Adrenal gland (tissue), 12 donors: Measurements from ENCODE around the gene HOMER2. TPM values are rescaled to one million over a fixed set of nuclear protein-coding genes. Genes with fewer than 3 reads are reported as not detected.

ENCODE experiments used
- DNase-seq, 7 donors: peaks; one replicate each; pipeline ENCODE4 v3.0.0-alpha.2; 2019 to 2020
- H3K27ac ChIP-seq, 5 donors: fragments of 200-600 bp; sonication (generic) in 4 of 5; 1 replicate in 3 of 5; 2 replicates in 2 of 5; pipeline versions ENCODE4 v1.5.1 to v1.8.0; 2016 to 2020; ENCODE audit warnings: mild to moderate bottlenecking in 1 of 5
- H3K27me3 ChIP-seq: fragments of 200-600 bp; 2 replicates; pipeline ENCODE4 v1.8.0; 2021
- H3K36me3 ChIP-seq, 2 donors: fragments of 200-600 bp; replicated peaks in 1 of 2; 1 replicate in 1 of 2; 2 replicates in 1 of 2; pipeline versions ENCODE4 v1.5.1 to v1.8.0; 2018 to 2022
- H3K4me1 ChIP-seq, 2 donors: fragments of 200-600 bp; replicated peaks in 1 of 2; 1 replicate in 1 of 2; 2 replicates in 1 of 2; pipeline versions ENCODE4 v1.5.1 to v1.8.0; 2018 to 2021
- H3K4me3 ChIP-seq, 4 donors: fragments of 200-600 bp; sonication (generic) in 3 of 4; one replicate each; pipeline ENCODE4 v1.5.1; 2016 to 2018
- H3K9me3 ChIP-seq, 3 donors: fragments of 200-600 bp; sonication (generic) in 1 of 3; replicated peaks in 1 of 3; 1 replicate in 2 of 3; 2 replicates in 1 of 3; pipeline versions ENCODE4 v1.5.1 to v1.8.0; 2016 to 2021
- CTCF ChIP-seq, 6 experiments: fragments of 450-650 bp in 4 of 6; fragments of 200-600 bp in 2 of 6; sonication (generic) in 1 of 6; IDR thresholded peaks; 1 replicate in 5 of 6; 2 replicates in 1 of 6; pipeline versions ENCODE4 v1.5.1 to v1.8.0; 2016 to 2021; ENCODE audit warnings: antibody characterized with exemption in 6 of 6, mild to moderate bottlenecking in 2 of 6, moderate library complexity in 1 of 6
- POLR2A ChIP-seq, 2 donors: fragments of 450-650 bp; IDR thresholded peaks; one replicate each; pipeline ENCODE4 v1.6.1; 2017; ENCODE audit warnings: antibody characterized with exemption in 2 of 2, mild to moderate bottlenecking in 2 of 2, moderate library complexity in 1 of 2
- WGBS, 4 donors: extraction: QIAGEN DNeasy Blood & Tissue Kit in 2 of 4; methylation state at CpG; one replicate each; pipeline versions ENCODE4 v1.1.5 to v1.1.7; 2013 to 2017; 5-methylcytosine and 5-hydroxymethylcytosine counted together
- intact Hi-C, 2 donors: fragments of 100-400 bp; cut with DNase I; formaldehyde crosslinking; loops; one replicate each; pipeline versions ENCODE4 v1.14.1 to v1.15.0; 2022 to 2023
- polyA plus RNA-seq, 3 donors: library from polyadenylated mRNA; stranded (reverse); fragments of 200-250 nt in 2 of 3; fragments of 350-450 nt in 1 of 3; fragmentation: Illumina TruSeq in 1 of 3; extraction: RNeasy Lipid Tissue Mini Kit (QIAGEN cat#74804) in 1 of 3; gene quantifications; one replicate each; pipeline ENCODE4 v1.2.3, GENCODE V29; 2013 to 2014
- total RNA-seq, 9 donors: library from RNA; depleted of rRNA in 4 of 9; stranded (reverse); fragments of >200 nt in 4 of 9; fragments of 120-200 nt in 1 of 9; fragmentation: NEBNext Ultra II Directional in 1 of 9; extraction: Animal tissue kit (Norgen Biotek cat#: 25700) in 1 of 9; gene quantifications; one replicate each; pipeline versions ENCODE4 v1.1.0 to v1.2.4, GENCODE V29; 2013 to 2023
- donor health status: healthy with polysubstance abuse.
- donor health status: Bipolar disorder and iron deficiency.
- donor health status: DM: yes; HTN: yes; CAD: no.
- donor health status: DM: no; HTN: no; CAD: no.
- donor health status: DM: no; HTN: no; CAD: no.
- donor health status: DM: yes; HTN: yes; CAD: no.

Gene HOMER2
- total and polyA plus RNA-seq, 12 donors = 6.5 to 43.1 (median 23.4) TPM

DNA sequence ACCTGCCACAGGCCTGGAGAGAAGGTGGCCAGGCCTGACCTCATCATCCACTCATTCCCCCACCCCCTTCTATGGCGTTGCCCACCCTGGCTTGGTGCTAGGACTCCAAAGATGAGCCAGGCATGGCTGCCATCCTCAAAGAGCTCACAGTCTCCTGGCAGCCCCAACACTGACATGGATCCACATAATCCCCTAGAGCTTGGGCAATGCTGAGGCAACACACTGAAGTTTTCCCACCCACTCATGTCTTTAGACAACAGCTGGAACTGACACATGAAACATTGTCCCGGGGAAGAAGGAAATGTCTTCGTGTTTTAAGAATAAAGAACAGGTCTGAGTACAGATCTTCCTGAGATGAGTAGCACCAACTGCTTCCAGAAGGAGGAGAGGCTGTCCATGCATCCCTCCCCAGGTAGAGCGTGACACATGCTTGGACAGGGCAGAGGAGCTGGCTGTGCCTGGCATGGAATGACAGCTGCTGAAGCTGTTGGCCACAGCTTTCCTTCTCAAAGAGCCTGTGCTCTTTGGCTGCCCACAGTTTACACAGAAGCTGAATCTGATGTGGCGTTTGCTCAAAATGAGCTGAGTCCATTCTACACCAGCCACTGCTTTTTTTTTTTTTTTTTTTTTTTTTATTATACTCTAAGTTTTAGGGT is 70.1 kb downstream of the HOMER2 start:
- WGBS, 4 donors = 82 to 90% (median 86%) methylated on average over 4 to 5 of the region's 5 CpGs
- H3K27me3 ChIP-seq = no peaks in the 10 kb centered on the region
- no peak overlapping the region for H3K27ac ChIP-seq
- no peaks in the 10 kb centered on the region for H3K4me1 ChIP-seq
- H3K9me3 ChIP-seq = no peaks in the 10 kb centered on the region
- intact Hi-C loops = no loop called here
- DNase-seq = no peak
- no peaks in the 10 kb centered on the region for H3K36me3 ChIP-seq
- TF ChIP-seq CTCF (IDR thresholded peaks at IDR 0.05) = no peak
- no peak for TF ChIP-seq POLR2A (IDR thresholded peaks at IDR 0.05)
- H3K4me3 ChIP-seq = no peak overlapping the region

GRCh38 chr15:82881747-82882146 is 70.8 kb downstream of the HOMER2 start:
- Histone ChIP-seq H3K9me3 (no peaks in the 10 kb centered on the region), H3K27ac (no peak overlapping the region), H3K4me1 (no peaks in the 10 kb centered on the region), H3K36me3 (no peaks in the 10 kb centered on the region), H3K4me3 (no peak overlapping the region), H3K27me3 (no peaks in the 10 kb centered on the region)
- no peak for TF ChIP-seq POLR2A (IDR thresholded peaks at IDR 0.05)
- no peak for TF ChIP-seq CTCF (IDR thresholded peaks at IDR 0.05)
- intact Hi-C loops = no loop called here
- no peak for DNase-seq
- 80 to 96% (median 89%) methylated on average over 2 of the region's 2 CpGs for WGBS, 4 donors

- intact Hi-C loops = no loop called here
- H3K36me3 ChIP-seq = no peaks in the 10 kb centered on the region
- no peak for DNase-seq
- 78 to 90% (median 81%) methylated on average over 6 of the region's 6 CpGs for WGBS, 4 donors
- no peak overlapping the region for H3K4me3 ChIP-seq
- H3K27ac ChIP-seq = no peak overlapping the region
- H3K4me1 ChIP-seq = no peaks in the 10 kb centered on the region
- H3K9me3 ChIP-seq = no peaks in the 10 kb centered on the region
- TF ChIP-seq CTCF (IDR thresholded peaks at IDR 0.05) = no peak
- no peak for TF ChIP-seq POLR2A (IDR thresholded peaks at IDR 0.05)
- no peaks in the 10 kb centered on the region for H3K27me3 ChIP-seq
Measured at GRCh38 chr15:82880704-82881103, 71.8 kb downstream of the HOMER2 start.

- Histone ChIP-seq H3K27ac (no peak overlapping the region), H3K4me3 (no peak overlapping the region), H3K9me3 (no peaks in the 10 kb centered on the region), H3K36me3 (no peaks in the 10 kb centered on the region), H3K4me1 (no peaks in the 10 kb centered on the region), H3K27me3 (no peaks in the 10 kb centered on the region)
- WGBS, 4 donors = 90 to 95% (median 93%) methylated on average over 5 of the region's 5 CpGs
- TF ChIP-seq CTCF (IDR thresholded peaks at IDR 0.05) (no peak), POLR2A (IDR thresholded peaks at IDR 0.05) (no peak)
- DNase-seq = no peak
- intact Hi-C loops = no loop called here
Measured at GRCh38 chr15:82878325-82878724, 74.2 kb downstream of the HOMER2 start.
